Ascending aorta (tissue), 2 donors: ENCODE results near the gene PHYH. TPM values are rescaled to one million over a fixed set of nuclear protein-coding genes. Genes with fewer than 3 reads are reported as not detected.
"Not testable (repeated sequence)": the region's sequence is repeated elsewhere in the genome, so short reads cannot be mapped to it uniquely, and the experiment has no call there.

ENCODE experiments used
- DNase-seq, 2 donors: peaks; one replicate each; pipeline ENCODE4 v3.0.0-alpha.2; 2019; ENCODE audit warnings: low spot score in 2 of 2
- H3K27ac ChIP-seq, 2 donors: fragments of 200-600 bp; sonication (generic); one replicate each; pipeline ENCODE4 v1.5.1; 2016 to 2017; ENCODE audit warnings: mild to moderate bottlenecking in 1 of 2
- H3K27me3 ChIP-seq: fragments of 200-600 bp; sonication (generic); one replicate; pipeline ENCODE4 v1.5.1; 2017
- H3K36me3 ChIP-seq, 2 donors: fragments of 200-600 bp; sonication (generic); one replicate each; pipeline ENCODE4 v1.5.1; 2016
- H3K4me1 ChIP-seq, 2 donors: fragments of 200-600 bp; sonication (generic); one replicate each; pipeline ENCODE4 v1.5.1; 2016 to 2017; ENCODE audit warnings: mild to moderate bottlenecking in 1 of 2
- H3K4me3 ChIP-seq, 2 donors: fragments of 200-600 bp; sonication (generic); one replicate each; pipeline ENCODE4 v1.5.1; 2016 to 2017; ENCODE audit warnings: mild to moderate bottlenecking in 1 of 2
- H3K9me3 ChIP-seq, 2 donors: fragments of 200-600 bp; sonication (generic); one replicate each; pipeline ENCODE4 v1.5.1; 2016
- CTCF ChIP-seq, 3 experiments: fragments of 200-600 bp in 2 of 3; fragments of 450-650 bp in 1 of 3; sonication (generic) in 2 of 3; IDR thresholded peaks; one replicate each; pipeline ENCODE4 v1.5.1; 2016 to 2019; ENCODE audit warnings: antibody characterized with exemption in 3 of 3, mild to moderate bottlenecking in 1 of 3, moderate library complexity in 1 of 3
- intact Hi-C: fragments of 100-400 bp; cut with DNase I; formaldehyde crosslinking; loops from one replicate; pipeline ENCODE4 v1.15.1; 2023
- total RNA-seq: library from RNA; depleted of rRNA; stranded (reverse); fragments of >200 nt; gene quantifications from one replicate; pipeline ENCODE4 v1.1.0, GENCODE V29; 2016

Gene PHYH
- total RNA-seq, 1 donor from 2014 or later = 22.0 TPM

GRCh38 chr10:13296476-13296875, 3.4 kb downstream of the PHYH start:
- DNase-seq = no peak
- Histone ChIP-seq H3K36me3 (peaks cover 31 to 38% of the 10 kb centered on the region in 2 donors), H3K9me3 (no peaks in the 10 kb centered on the region), H3K27me3 (no peaks in the 10 kb centered on the region), H3K27ac (no peak overlapping the region), H3K4me1 (peaks cover 10 to 18% of the 10 kb centered on the region in 2 donors), H3K4me3 (no peak overlapping the region)
- TF ChIP-seq CTCF (IDR thresholded peaks at IDR 0.05) = no peak
- intact Hi-C loops = no loop called here

DNA sequence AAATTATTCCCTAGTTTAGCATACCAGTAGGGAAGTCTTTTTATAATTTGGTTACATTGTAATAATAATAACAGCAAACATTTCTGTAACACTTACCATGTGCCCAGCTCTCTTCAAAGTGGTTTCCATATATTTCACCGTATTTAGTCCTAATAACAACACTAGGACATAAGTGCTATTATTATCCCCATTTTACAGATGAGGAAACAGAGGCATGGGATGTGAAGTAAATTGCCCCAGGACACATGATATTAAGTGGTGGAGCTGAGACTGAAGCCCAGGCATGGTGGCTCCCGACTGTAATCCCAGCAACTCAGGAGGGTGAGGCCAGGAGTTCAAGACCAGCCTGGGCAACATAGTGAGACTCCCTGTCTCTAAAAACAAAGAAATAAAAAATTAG, 5.1 kb downstream of the PHYH start:
- Histone ChIP-seq H3K9me3 (no peaks in the 10 kb centered on the region), H3K4me1 (peaks cover 4 to 5% of the 10 kb centered on the region in 2 donors), H3K27ac (no peak overlapping the region), H3K27me3 (no peaks in the 10 kb centered on the region), H3K4me3 (no peak overlapping the region), H3K36me3 (peaks cover 37 to 43% of the 10 kb centered on the region in 2 donors)
- intact Hi-C loops = no loop called here
- DNase-seq = no peak
- TF ChIP-seq CTCF (IDR thresholded peaks at IDR 0.05) = no peak

GRCh38 chr10:13291821-13292773, 7.8 kb downstream of the PHYH start:
- no peak for DNase-seq
- Histone ChIP-seq H3K36me3 (peaks cover 39 to 62% of the 10 kb centered on the region in 2 donors), H3K4me1 (no peaks in the 10 kb centered on the region), H3K27me3 (no peaks in the 10 kb centered on the region), H3K9me3 (no peaks in the 10 kb centered on the region), H3K4me3 (no peak overlapping the region), H3K27ac (no peak overlapping the region)
- TF ChIP-seq CTCF (IDR thresholded peaks at IDR 0.05) = no peak
- intact Hi-C loops = no loop called here

- DNase-seq = no peak
- intact Hi-C loops = no loop called here
- H3K36me3 ChIP-seq = peaks cover 39 to 70% of the 10 kb centered on the region in 2 donors
- TF ChIP-seq CTCF (IDR thresholded peaks at IDR 0.05) = no peak
- no peak overlapping the region for H3K27ac ChIP-seq
- no peaks in the 10 kb centered on the region for H3K9me3 ChIP-seq
- H3K4me3 ChIP-seq = no peak overlapping the region
- H3K27me3 ChIP-seq = no peaks in the 10 kb centered on the region
- no peaks in the 10 kb centered on the region for H3K4me1 ChIP-seq
These were observed 8.8 kb downstream of the PHYH start for GRCh38 chr10:13291061-13291460.

GRCh38 chr10:13284050-13284449, 15.8 kb downstream of the PHYH start:
- peaks cover 33 to 62% of the 10 kb centered on the region in 2 donors for H3K36me3 ChIP-seq
- DNase-seq = no peak
- intact Hi-C loops = no loop called here

GRCh38 chr10:13282348-13282747, 17.5 kb downstream of the PHYH start:
- H3K36me3 ChIP-seq = peaks cover 38 to 56% of the 10 kb centered on the region in 2 donors
- intact Hi-C loops, DNase-seq, H3K4me1 ChIP-seq, H3K4me3 ChIP-seq, H3K27me3 ChIP-seq, H3K9me3 ChIP-seq, H3K27ac ChIP-seq: not testable (repeated sequence)

More at GRCh38 chr10:13284050-13284449, 15.8 kb downstream of the PHYH start:
- H3K4me3 ChIP-seq = no peak overlapping the region
- no peaks in the 10 kb centered on the region for H3K27me3 ChIP-seq
- no peak for TF ChIP-seq CTCF (IDR thresholded peaks at IDR 0.05)
- no peaks in the 10 kb centered on the region for H3K9me3 ChIP-seq
- H3K27ac ChIP-seq = no peak overlapping the region
- no peaks in the 10 kb centered on the region for H3K4me1 ChIP-seq
